NCI-H82 treated with DMSO at 0.1 percent for 48 hours (cell line): Measurements from ENCODE around the gene TUBA4B.
"Not testable (repeated sequence)": the region's sequence is repeated elsewhere in the genome, so short reads cannot be mapped to it uniquely, and the experiment has no call there.

Experiments used
- DNase-seq: peaks from one replicate; lab custom pipeline; 2025; ENCODE audit not compliant: unreplicated experiment; lab: John Stamatoyannopoulos, UW

TUBA4B gene

GRCh38 chr2:219290381-219291171 is 37.5 kb downstream of the TUBA4B start:
- DNase-seq, result no peak

DNA sequence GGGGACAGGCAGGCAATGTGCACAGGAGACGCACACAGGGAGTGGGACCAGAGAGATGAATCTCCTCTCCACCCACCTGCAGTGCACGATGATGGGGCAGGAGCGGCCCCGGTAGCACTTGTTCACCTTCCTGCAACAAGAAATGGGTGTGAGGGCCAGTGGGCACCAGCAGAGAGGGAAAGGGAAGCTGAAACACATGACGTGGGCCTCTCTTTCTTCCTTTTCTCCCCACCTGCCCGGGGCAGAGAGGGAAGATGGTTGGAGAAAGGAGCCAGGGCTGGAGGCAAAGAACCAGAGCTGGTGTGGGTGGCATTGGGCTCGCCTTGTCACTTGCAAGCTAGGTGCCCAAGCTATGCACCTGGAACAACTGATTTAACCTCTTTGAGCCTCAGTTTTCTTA is 38.4 kb downstream of the TUBA4B start:
- no peak for DNase-seq

GRCh38 chr2:219291910-219292490 is 39.0 kb downstream of the TUBA4B start:
- no peak for DNase-seq

GRCh38 chr2:219292616-219293015 is 39.6 kb downstream of the TUBA4B start:
- DNase-seq, result no peak

DNA sequence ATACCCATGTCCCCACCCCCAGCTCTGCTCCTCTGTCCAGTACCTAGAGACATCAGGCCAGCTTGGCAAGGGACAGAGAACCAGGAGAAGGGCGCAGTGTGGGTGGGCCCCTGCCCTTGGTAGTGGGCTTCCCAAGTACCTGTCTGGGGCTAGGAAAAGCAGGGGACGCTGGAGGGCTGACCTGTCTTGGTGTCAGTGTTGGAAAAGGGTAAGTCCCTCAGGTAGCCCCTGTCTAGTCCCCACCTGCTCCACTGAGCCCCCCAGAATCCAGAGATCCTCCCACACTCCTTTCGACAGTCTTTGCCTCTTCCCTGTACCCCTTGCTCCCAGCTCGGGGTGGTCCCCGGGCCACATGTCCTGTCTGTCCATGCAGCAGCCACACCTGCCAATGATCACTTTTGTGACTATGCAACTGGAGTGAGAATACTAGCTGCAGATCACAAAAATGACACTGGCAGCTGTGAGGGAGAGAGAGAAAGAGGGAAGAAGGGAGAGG is 40.7 kb downstream of the TUBA4B start:
- DNase-seq, result no peak

- peak; percentile 51 for DNase-seq
Observed at GRCh38 chr2:219294356-219295351, 41.6 kb downstream of the TUBA4B start.

DNA sequence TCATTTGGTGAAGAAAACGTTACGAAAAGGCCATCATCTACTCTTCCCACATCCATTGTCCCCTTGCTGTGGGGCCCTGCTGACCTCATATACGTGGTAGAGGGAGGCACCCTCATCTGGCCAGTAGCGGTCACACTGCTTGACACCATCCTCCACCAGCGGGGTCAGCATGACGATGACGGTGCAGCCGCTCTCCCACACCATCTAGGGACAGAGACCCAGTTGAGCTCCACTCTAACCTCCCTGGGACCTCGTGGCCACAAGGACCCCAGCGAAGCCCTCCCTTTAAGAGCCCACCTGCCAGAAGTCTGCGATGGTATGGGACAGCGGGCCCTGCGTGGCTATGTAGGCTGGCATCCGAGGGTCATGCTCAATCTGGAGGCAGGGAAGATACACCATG is 43.1 kb downstream of the TUBA4B start:
- DNase-seq, result no peak

GRCh38 chr2:219296631-219297391 is 43.8 kb downstream of the TUBA4B start:
- DNase-seq, result no peak

DNA sequence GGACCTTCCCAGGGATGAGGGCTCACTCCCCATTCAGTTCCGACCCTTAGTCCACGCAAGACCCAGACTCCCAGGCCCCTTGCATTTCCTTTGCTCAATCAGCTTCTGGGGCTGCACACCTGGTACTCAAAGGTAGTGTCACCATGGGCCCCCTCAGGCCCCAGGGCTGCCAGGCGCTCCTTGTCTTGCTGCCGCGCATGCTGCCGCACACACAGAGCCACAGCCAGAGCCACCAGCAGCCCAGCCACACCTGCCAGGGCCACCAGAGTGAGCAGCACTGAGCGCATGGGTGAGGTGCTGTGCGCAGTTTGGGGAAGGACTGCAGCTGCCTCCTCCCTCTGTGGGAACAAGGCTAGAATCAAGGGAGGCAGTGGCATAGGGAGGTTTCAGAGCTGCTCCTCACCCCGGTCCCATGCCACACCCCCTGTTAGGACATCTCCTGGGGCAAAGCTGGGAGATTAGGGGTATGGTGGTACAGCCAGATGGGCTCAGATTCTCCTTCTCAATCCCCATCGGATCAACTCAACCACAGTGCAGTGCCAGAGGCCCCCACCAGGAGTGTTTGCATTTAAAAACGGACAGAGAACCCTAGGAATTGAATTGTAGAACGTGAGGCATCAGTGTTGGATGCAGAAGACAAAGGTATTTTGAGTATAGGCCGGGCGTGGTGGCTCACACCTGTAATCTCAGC is 44.9 kb downstream of the TUBA4B start:
- no peak for DNase-seq

GRCh38 chr2:219298759-219299371 is 45.8 kb downstream of the TUBA4B start:
- peak; percentile 24 for DNase-seq

GRCh38 chr2:219299372-219299760 is 46.3 kb downstream of the TUBA4B start:
- DNase-seq, result no peak

DNA sequence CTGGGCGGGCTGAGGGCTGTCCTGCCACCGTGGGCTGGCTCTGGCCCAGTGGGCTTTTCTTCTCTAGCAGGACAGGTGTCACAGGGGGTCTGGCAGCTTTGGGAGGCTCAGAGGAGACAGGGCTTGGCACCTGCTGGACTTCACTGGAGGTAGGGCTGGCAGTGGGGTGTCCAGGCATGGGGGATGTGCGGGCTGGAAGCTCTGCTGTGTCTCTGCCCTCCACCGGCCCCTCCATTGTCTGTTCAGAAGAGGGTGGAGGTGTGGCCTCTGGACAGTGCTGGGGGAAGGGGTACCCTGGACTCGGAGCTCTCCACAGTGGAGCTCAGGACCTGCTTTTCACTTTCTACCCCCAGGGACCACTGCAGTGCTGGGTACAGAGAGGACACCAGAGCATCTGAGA is 47.0 kb downstream of the TUBA4B start:
- DNase-seq, result no peak

DNA sequence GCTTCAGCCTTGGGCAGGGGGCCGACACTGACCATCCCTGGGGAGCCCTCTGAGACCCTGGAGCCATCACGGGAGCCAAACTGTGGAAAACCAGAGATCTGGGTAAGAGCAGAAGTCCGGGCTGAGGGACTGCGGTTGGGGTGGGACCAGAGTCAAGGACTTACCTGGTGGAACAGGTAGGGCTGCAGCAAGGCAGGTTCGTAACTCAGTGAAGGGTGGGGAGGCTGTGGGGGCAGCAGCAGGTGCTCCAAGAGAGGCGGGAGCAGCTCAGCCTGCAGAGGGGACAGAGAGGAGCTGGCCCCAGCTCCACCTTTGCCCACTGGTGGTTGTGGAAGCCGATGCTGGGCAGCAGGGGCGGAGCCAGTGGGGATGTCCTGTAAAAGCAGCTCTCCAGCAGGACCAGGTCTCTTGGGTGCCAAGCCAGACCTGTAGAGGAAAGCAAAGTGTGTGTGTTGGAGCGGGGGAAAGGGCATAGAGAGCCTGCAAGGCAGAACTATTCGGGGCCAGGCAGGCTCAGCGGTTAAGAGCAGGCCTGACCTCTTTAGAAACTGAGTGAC is 49.4 kb downstream of the TUBA4B start:
- DNase-seq, result no peak

DNA sequence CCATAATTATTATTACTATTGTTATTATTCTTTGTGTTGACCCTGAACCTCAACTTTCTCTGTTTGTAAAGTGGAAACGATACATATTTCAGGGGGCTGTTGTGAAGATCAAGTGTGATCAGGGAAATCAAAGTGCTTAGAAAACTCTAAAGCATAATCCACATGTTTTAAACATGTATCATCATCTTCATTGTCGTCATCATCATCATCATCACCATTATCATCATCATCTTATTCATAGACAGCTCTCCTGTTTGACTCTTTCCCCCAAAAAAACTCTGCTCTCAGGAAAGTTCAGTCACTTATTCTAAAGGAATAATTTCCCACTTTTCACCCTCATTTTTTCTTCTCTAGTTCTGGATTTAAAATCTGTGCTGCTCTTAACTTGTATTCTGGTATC is 51.2 kb downstream of the TUBA4B start:
- no peak for DNase-seq

- no peak for DNase-seq
Observed at GRCh38 chr2:219306047-219306446, 53.0 kb downstream of the TUBA4B start.

- DNase-seq, result peak; percentile 38
Observed at GRCh38 chr2:219308142-219309101, 55.4 kb downstream of the TUBA4B start.

- peak; percentile 81 for DNase-seq
Observed at GRCh38 chr2:219309278-219309677, 56.2 kb downstream of the TUBA4B start, which contains the start of gene PTPRN. PTPRN (minus strand) TSS chr2:219309401; CDS start chr2:219309332, 69 bp downstream.

DNA sequence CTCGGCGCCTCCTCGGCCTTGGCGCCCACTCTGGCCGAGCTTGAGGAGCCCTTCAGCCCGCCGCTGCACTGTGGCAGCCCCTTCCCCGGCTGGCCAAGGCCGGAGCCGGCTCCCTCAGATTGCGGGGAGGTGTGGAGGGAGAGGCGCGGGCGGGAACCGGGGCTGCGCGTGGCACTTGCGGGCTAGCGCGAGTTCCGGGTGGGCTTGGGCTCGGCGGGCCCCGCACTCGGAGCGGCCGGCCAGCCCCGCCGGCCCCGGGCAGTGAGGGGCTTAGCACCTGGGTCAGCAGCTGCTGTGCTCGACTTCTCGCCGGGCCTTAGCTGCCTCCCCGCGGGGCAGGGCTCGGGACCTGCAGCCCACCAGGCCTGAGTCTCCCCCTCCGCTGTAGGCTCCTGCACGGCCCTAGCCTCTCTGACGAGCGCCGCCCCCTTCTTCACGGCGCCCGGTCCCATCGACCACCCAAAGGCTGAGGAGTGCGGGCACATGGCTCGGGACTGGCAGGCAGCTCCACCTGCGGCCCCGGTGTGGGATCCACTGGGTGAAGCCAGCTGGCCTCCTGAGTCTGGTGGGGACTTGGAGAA is 59.7 kb downstream of the TUBA4B start:
- not testable (repeated sequence) for DNase-seq
